ENCODE data around the gene ZNF331. TPM values are rescaled to one million over a fixed set of nuclear protein-coding genes. Genes with fewer than 3 reads are reported as not detected.

Gene ZNF331
- total RNA-seq, 1 experiment from 2014 or later: 57.2 TPM

- Histone ChIP-seq H2BK5ac (ENCODE audit: insufficient read length, low read length) (no peak overlapping the region), H3K23ac (ENCODE audit: insufficient read length, low read depth, low read length) (no peak overlapping the region), H3K4me2 (ENCODE audit: insufficient read depth, insufficient read length, low read length) (peak overlapping the region; percentile 39), H2BK12ac (ENCODE audit: insufficient read length, low read depth, low read length) (no peak overlapping the region), H3K79me1 (ENCODE audit: insufficient read depth, low read depth, low read length, poor library complexity, severe bottlenecking) (peaks cover 3% of the 10 kb centered on the region), H3K4me1 (ENCODE audit: insufficient read depth, low read length) (no peaks in the 10 kb centered on the region), H4K20me1 (ENCODE audit: control insufficient read depth, insufficient read depth, insufficient read length) (no peaks in the 10 kb centered on the region), H2AFZ (ENCODE audit: low read length) (no peak overlapping the region), H3K9me3 (ENCODE audit: control insufficient read depth, low read depth, low read length) (no peaks in the 10 kb centered on the region), H4K91ac (ENCODE audit: insufficient read length, low read depth, low read length) (no peak overlapping the region), H3K79me2 (ENCODE audit: insufficient read depth, low read length) (peaks cover 8% of the 10 kb centered on the region; the same call in 1 of the 2 replicates), H3K9ac (ENCODE audit: extremely low read depth, insufficient read length, low read length) (no peak overlapping the region), H2BK15ac (ENCODE audit: low read depth, low read length) (no peak overlapping the region), H2BK120ac (ENCODE audit: low read depth, low read length, poor library complexity, severe bottlenecking) (no peak overlapping the region), H3T11ph (ENCODE audit: low read length) (no peak overlapping the region), H4K8ac (replicated peaks; ENCODE audit: insufficient read length, low read depth, low read length) (no peak overlapping the region), H3K23me2 (ENCODE audit: insufficient read length, low read depth, low read length, poor library complexity, severe bottlenecking) (peaks cover 5% of the 10 kb centered on the region), H4K5ac (ENCODE audit: insufficient read length, low read depth, low read length) (no peak overlapping the region), H3K4ac (ENCODE audit: low read depth, low read length) (no peak overlapping the region; the same call in 1 of the 2 replicates), H3K27me3 (ENCODE audit: insufficient read depth, low read length) (no peaks in the 10 kb centered on the region), H3K14ac (ENCODE audit: insufficient read depth, low read length) (no peak overlapping the region), H2AK5ac (ENCODE audit: insufficient read length, low read length) (no peak overlapping the region), H3K18ac (ENCODE audit: insufficient read length, low read depth, low read length) (peak overlapping the region; percentile 54), H3K56ac (ENCODE audit: insufficient read length, low read depth, low read length) (no peak overlapping the region), H2BK20ac (ENCODE audit: low read depth, low read length, poor library complexity, severe bottlenecking) (no peak overlapping the region), H3K27ac (ENCODE audit: insufficient read length, low read depth, low read length) (no peak overlapping the region)
- no CpG with 5 or more reads among the region's 13 CpGs for WGBS (ENCODE audit: extremely low coverage, insufficient read length, low lambda C conversion rate)
- Mint-ChIP-seq H3K27me3 (ENCODE audit: low read depth) (peaks cover 8% of the 10 kb centered on the region), H3K36me3 (ENCODE audit: insufficient read depth in 1 of 3, low read depth in 3 of 3) (peaks cover 33 to 42% (median 36%) of the 10 kb centered on the region in 3 experiments), H3K9me3 (peaks cover 14 to 15% of the 10 kb centered on the region in 2 experiments), H3K4me3 (peak overlapping the region; percentile 100), H3K27ac (peak overlapping the region in 2 of 3 experiments; percentile 70 to 99; a peak in 4 of 7 replicates), H3K4me1 (peaks cover 14 to 19% of the 10 kb centered on the region in 2 experiments)
- DNase-seq: no peak
- no peak for TF ChIP-seq CTCF (conservative IDR thresholded peaks at IDR 0.05)
Observed at GRCh38 chr19:53520163-53520546, 17.8 kb upstream of the ZNF331 start.

All from H9 (cell line).